ENCODE measurements around the gene NWD2. TPM values are rescaled to one million over a fixed set of nuclear protein-coding genes. Genes with fewer than 3 reads are reported as not detected.

The NWD2 gene
- polyA plus RNA-seq, 1 donor (not counting 4 experiments of a cell fraction or from before 2014, with no cell fraction given) = 0.10 TPM

- H3K4me2 ChIP-seq (ENCODE audit: control insufficient read depth, extremely low read depth, insufficient read depth, low read depth, low read length) = no peak overlapping the region
- dilution Hi-C loops (cut with MboI; ENCODE audit: extremely low pct_ligation_motif_present, low sequenced_read_pairs) = no loop called here
- no peak overlapping the region for H3K9ac ChIP-seq (ENCODE audit: control insufficient read depth, extremely low read depth, insufficient read depth, low read length)
- no peak overlapping the region for H2AFZ ChIP-seq (ENCODE audit: control insufficient read depth, low read length)
- peaks cover 2% of the 10 kb centered on the region for H3K4me1 ChIP-seq (ENCODE audit: control insufficient read depth, extremely low read depth, insufficient read depth, low read length)
- H3K9me3 ChIP-seq (ENCODE audit: control insufficient read depth, low read depth, low read length) = no peaks in the 10 kb centered on the region
- TF ChIP-seq, protein P1, sequence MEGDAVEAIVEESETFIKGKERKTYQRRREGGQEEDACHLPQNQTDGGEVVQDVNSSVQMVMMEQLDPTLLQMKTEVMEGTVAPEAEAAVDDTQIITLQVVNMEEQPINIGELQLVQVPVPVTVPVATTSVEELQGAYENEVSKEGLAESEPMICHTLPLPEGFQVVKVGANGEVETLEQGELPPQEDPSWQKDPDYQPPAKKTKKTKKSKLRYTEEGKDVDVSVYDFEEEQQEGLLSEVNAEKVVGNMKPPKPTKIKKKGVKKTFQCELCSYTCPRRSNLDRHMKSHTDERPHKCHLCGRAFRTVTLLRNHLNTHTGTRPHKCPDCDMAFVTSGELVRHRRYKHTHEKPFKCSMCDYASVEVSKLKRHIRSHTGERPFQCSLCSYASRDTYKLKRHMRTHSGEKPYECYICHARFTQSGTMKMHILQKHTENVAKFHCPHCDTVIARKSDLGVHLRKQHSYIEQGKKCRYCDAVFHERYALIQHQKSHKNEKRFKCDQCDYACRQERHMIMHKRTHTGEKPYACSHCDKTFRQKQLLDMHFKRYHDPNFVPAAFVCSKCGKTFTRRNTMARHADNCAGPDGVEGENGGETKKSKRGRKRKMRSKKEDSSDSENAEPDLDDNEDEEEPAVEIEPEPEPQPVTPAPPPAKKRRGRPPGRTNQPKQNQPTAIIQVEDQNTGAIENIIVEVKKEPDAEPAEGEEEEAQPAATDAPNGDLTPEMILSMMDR (optimal IDR thresholded peaks at IDR 0.05 in 1 of 3, IDR thresholded peaks at IDR 0.05 in 1 of 3, conservative IDR thresholded peaks at IDR 0.05 in 1 of 3; ENCODE audit: extremely low read depth in 1 of 3, insufficient read depth in 2 of 3, low read length in 3 of 3) = no peak
- no peak for TF ChIP-seq EZH2 (IDR thresholded peaks at IDR 0.05; ENCODE audit: low read length)
- H3K27ac ChIP-seq (ENCODE audit: control insufficient read depth, insufficient read depth, low read length) = no peak overlapping the region
- H3K4me3 ChIP-seq (ENCODE audit: control insufficient read depth in 2 of 3, extremely low read depth in 1 of 3, insufficient read depth in 2 of 3, low read depth in 1 of 3, low read length in 3 of 3) = no peak overlapping the region
- H3K27me3 ChIP-seq (ENCODE audit: control insufficient read depth, extremely low read depth, insufficient read depth, low read length) = peaks cover 3% of the 10 kb centered on the region
- H3K36me3 ChIP-seq (ENCODE audit: control insufficient read depth in 2 of 2, extremely low read depth in 1 of 2, insufficient read depth in 2 of 2, low read length in 2 of 2) = no peaks in the 10 kb centered on the region
- H4K20me1 ChIP-seq (ENCODE audit: control insufficient read depth, extremely low read depth, insufficient read depth, low read length) = no peaks in the 10 kb centered on the region
- H3K79me2 ChIP-seq (ENCODE audit: control insufficient read depth, insufficient read depth, low read length) = no peaks in the 10 kb centered on the region
- no peaks in the 10 kb centered on the region for H3K9me1 ChIP-seq (ENCODE audit: control insufficient read depth, extremely low read depth, insufficient read depth, low read length)
- no peak for FAIRE-seq
- DNase-seq (ENCODE audit: low read depth, low spot score) = no peak
These were observed 230.5 kb downstream of the NWD2 start for GRCh38 chr4:37475087-37475486.

- Histone ChIP-seq H3K9ac (ENCODE audit: control insufficient read depth, extremely low read depth, insufficient read depth, low read length) (no peak overlapping the region), H4K20me1 (ENCODE audit: control insufficient read depth, extremely low read depth, insufficient read depth, low read length) (no peaks in the 10 kb centered on the region), H3K9me3 (ENCODE audit: control insufficient read depth, low read depth, low read length) (no peaks in the 10 kb centered on the region), H2AFZ (ENCODE audit: control insufficient read depth, low read length) (no peak overlapping the region), H3K4me1 (ENCODE audit: control insufficient read depth, extremely low read depth, insufficient read depth, low read length) (peaks cover 2% of the 10 kb centered on the region), H3K27ac (ENCODE audit: control insufficient read depth, insufficient read depth, low read length) (no peak overlapping the region), H3K9me1 (ENCODE audit: control insufficient read depth, extremely low read depth, insufficient read depth, low read length) (no peaks in the 10 kb centered on the region), H3K4me2 (ENCODE audit: control insufficient read depth, extremely low read depth, insufficient read depth, low read depth, low read length) (no peak overlapping the region), H3K4me3 (ENCODE audit: control insufficient read depth in 2 of 3, extremely low read depth in 1 of 3, insufficient read depth in 2 of 3, low read depth in 1 of 3, low read length in 3 of 3) (no peak overlapping the region), H3K36me3 (ENCODE audit: control insufficient read depth in 2 of 2, extremely low read depth in 1 of 2, insufficient read depth in 2 of 2, low read length in 2 of 2) (no peaks in the 10 kb centered on the region), H3K27me3 (ENCODE audit: control insufficient read depth, extremely low read depth, insufficient read depth, low read length) (peaks cover 3% of the 10 kb centered on the region), H3K79me2 (ENCODE audit: control insufficient read depth, insufficient read depth, low read length) (no peaks in the 10 kb centered on the region)
- DNase-seq (ENCODE audit: low read depth, low spot score) (no peak), FAIRE-seq (no peak)
- no peak for TF ChIP-seq EZH2 (IDR thresholded peaks at IDR 0.05; ENCODE audit: low read length)
- TF ChIP-seq, protein P1 (optimal IDR thresholded peaks at IDR 0.05 in 1 of 3, IDR thresholded peaks at IDR 0.05 in 1 of 3, conservative IDR thresholded peaks at IDR 0.05 in 1 of 3; ENCODE audit: extremely low read depth in 1 of 3, insufficient read depth in 2 of 3, low read length in 3 of 3) = no peak
- dilution Hi-C loops (cut with MboI; ENCODE audit: extremely low pct_ligation_motif_present, low sequenced_read_pairs) = no loop called here
These were observed 231.2 kb downstream of the NWD2 start for GRCh38 chr4:37475776-37476175.

Data from keratinocyte (primary cell).